Keratinocyte (primary cell): ENCODE data around the gene IRF6.

Source experiments
- CTCF ChIP-seq, 3 experiments: IDR thresholded peaks in 1 of 3; conservative IDR thresholded peaks in 1 of 3; optimal IDR thresholded peaks in 1 of 3; 2 replicates in 2 of 3; 3 replicates in 1 of 3; pipeline versions ENCODE3 to v1.5.1; 2011; ENCODE audit warnings: low read length in 3 of 3, mild to moderate bottlenecking in 3 of 3, moderate library complexity in 2 of 3, control low read depth in 1 of 3, inconsistent platforms in 1 of 3; ENCODE audit not compliant: insufficient read depth in 2 of 3; ENCODE audit errors: extremely low read depth in 1 of 3
- EZH2 ChIP-seq: IDR thresholded peaks from one replicate; pipeline ENCODE4 v1.6.1; 2012; ENCODE audit warnings: inconsistent platforms, mild to moderate bottlenecking, low read length, moderate library complexity

GRCh38 chr1:209815931-209816341, 10.0 kb upstream of the IRF6 start:
- TF ChIP-seq CTCF (optimal IDR thresholded peaks at IDR 0.05 in 1 of 3, IDR thresholded peaks at IDR 0.05 in 1 of 3, conservative IDR thresholded peaks at IDR 0.05 in 1 of 3; ENCODE audit: extremely low read depth in 1 of 3, insufficient read depth in 2 of 3, low read length in 3 of 3) (no peak), EZH2 (no peak)
